Measurements from ENCODE around the gene KICS2.

KICS2 gene

DNA sequence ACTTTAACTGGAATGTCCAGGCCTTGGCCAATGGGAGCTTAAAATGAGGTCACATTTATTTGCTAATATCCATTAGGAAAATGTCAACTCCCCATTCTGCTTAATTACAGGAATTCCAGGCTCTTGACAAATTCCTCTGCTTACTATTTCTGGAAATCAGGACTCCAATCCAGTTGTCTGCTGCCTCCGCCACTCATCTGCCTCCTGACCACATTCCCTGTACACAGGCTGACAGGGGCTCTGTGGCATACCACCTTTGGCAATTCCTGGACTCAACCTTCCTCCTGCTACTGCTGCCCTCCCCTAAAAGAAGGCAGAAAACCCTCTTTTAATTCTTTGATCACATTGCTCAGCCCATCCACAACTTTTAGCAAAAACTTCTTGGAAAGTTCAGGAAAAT, 37.9 kb downstream of the KICS2 start (continued):
- TF ChIP-seq, protein P1, sequence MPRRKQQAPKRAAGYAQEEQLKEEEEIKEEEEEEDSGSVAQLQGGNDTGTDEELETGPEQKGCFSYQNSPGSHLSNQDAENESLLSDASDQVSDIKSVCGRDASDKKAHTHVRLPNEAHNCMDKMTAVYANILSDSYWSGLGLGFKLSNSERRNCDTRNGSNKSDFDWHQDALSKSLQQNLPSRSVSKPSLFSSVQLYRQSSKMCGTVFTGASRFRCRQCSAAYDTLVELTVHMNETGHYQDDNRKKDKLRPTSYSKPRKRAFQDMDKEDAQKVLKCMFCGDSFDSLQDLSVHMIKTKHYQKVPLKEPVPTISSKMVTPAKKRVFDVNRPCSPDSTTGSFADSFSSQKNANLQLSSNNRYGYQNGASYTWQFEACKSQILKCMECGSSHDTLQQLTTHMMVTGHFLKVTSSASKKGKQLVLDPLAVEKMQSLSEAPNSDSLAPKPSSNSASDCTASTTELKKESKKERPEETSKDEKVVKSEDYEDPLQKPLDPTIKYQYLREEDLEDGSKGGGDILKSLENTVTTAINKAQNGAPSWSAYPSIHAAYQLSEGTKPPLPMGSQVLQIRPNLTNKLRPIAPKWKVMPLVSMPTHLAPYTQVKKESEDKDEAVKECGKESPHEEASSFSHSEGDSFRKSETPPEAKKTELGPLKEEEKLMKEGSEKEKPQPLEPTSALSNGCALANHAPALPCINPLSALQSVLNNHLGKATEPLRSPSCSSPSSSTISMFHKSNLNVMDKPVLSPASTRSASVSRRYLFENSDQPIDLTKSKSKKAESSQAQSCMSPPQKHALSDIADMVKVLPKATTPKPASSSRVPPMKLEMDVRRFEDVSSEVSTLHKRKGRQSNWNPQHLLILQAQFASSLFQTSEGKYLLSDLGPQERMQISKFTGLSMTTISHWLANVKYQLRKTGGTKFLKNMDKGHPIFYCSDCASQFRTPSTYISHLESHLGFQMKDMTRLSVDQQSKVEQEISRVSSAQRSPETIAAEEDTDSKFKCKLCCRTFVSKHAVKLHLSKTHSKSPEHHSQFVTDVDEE (CRISPR knock-in tag; IDR thresholded peaks at IDR 0.05): no peak
- TF ChIP-seq ARNTL (CRISPR knock-in tag; IDR thresholded peaks at IDR 0.05; ENCODE audit: borderline replicate concordance, low read depth) (no peak), ZC3H10 (CRISPR knock-in tag; IDR thresholded peaks at IDR 0.05) (no peak), BACH2 (CRISPR knock-in tag; IDR thresholded peaks at IDR 0.05; ENCODE audit: borderline replicate concordance) (no peak), ZFP3 (CRISPR knock-in tag; IDR thresholded peaks at IDR 0.05) (no peak), CREB5 (CRISPR knock-in tag; IDR thresholded peaks at IDR 0.05; ENCODE audit: low read depth) (no peak), ZFP30 (CRISPR knock-in tag; IDR thresholded peaks at IDR 0.05) (no peak)

DNA sequence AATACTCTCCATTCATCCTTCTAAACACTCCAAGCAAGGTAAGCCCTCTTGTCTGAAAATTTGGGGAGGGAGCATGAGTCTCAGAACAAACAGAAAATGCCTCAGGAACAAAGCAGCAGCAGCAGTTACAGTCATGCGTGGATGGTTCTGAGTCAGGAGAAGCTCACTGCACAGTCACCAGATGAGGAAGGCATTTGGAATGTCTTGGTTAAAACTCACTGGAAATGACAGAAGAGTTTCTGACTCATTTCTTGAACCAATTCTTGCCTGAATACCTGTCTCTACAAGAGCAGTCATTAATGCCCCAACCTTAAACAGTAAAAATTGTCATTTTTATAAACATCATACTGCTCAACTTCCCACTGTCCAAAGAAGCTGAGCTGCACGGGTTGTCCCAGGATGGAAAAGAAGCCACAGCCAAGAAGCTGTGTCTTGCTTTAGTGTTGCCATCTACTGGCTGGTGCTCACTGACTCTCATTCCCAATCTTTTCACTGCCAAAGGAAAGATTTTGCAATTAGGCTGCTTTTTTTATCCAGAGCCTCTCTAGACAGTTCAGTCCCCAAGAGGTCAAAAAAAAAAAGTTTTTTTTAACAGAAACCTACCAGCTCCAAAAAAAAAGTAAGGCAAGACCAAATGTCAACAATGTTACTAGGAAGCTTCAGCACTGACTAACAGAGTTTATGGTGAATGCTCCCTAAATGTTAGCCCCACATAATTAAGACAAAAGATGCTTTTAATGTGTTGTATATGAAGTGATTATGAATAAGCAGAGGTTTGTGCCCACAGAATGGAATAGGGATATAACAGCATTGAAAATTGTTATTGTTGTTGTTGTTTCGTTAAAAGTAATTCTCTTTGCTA, 40.4 kb downstream of the KICS2 start:
- TF ChIP-seq PPARA (CRISPR knock-in tag; IDR thresholded peaks at IDR 0.05; ENCODE audit: borderline replicate concordance) (no peak), ZFP3 (CRISPR knock-in tag; IDR thresholded peaks at IDR 0.05) (no peak), ISL1 (CRISPR knock-in tag; IDR thresholded peaks at IDR 0.05) (no peak), ZFP30 (CRISPR knock-in tag; IDR thresholded peaks at IDR 0.05) (no peak), ESRRG (CRISPR knock-in tag; IDR thresholded peaks at IDR 0.05) (no peak), POU6F1 (CRISPR knock-in tag; IDR thresholded peaks at IDR 0.05; ENCODE audit: borderline replicate concordance, low read depth) (no peak), GLIS3 (CRISPR knock-in tag; IDR thresholded peaks at IDR 0.05) (no peak), BACH2 (CRISPR knock-in tag; IDR thresholded peaks at IDR 0.05; ENCODE audit: borderline replicate concordance) (no peak), ZNF70 (CRISPR knock-in tag; IDR thresholded peaks at IDR 0.05) (no peak)
- TF ChIP-seq, protein P2, sequence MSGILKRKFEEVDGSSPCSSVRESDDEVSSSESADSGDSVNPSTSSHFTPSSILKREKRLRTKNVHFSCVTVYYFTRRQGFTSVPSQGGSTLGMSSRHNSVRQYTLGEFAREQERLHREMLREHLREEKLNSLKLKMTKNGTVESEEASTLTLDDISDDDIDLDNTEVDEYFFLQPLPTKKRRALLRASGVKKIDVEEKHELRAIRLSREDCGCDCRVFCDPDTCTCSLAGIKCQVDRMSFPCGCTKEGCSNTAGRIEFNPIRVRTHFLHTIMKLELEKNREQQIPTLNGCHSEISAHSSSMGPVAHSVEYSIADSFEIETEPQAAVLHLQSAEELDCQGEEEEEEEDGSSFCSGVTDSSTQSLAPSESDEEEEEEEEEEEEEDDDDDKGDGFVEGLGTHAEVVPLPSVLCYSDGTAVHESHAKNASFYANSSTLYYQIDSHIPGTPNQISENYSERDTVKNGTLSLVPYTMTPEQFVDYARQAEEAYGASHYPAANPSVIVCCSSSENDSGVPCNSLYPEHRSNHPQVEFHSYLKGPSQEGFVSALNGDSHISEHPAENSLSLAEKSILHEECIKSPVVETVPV (CRISPR knock-in tag; IDR thresholded peaks at IDR 0.05): no peak
- TF ChIP-seq, protein P3, sequence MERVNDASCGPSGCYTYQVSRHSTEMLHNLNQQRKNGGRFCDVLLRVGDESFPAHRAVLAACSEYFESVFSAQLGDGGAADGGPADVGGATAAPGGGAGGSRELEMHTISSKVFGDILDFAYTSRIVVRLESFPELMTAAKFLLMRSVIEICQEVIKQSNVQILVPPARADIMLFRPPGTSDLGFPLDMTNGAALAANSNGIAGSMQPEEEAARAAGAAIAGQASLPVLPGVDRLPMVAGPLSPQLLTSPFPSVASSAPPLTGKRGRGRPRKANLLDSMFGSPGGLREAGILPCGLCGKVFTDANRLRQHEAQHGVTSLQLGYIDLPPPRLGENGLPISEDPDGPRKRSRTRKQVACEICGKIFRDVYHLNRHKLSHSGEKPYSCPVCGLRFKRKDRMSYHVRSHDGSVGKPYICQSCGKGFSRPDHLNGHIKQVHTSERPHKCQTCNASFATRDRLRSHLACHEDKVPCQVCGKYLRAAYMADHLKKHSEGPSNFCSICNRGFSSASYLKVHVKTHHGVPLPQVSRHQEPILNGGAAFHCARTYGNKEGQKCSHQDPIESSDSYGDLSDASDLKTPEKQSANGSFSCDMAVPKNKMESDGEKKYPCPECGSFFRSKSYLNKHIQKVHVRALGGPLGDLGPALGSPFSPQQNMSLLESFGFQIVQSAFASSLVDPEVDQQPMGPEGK (CRISPR knock-in tag; IDR thresholded peaks at IDR 0.05; ENCODE audit: borderline replicate concordance): no peak
- peak; percentile 95 for ATAC-seq

DNA sequence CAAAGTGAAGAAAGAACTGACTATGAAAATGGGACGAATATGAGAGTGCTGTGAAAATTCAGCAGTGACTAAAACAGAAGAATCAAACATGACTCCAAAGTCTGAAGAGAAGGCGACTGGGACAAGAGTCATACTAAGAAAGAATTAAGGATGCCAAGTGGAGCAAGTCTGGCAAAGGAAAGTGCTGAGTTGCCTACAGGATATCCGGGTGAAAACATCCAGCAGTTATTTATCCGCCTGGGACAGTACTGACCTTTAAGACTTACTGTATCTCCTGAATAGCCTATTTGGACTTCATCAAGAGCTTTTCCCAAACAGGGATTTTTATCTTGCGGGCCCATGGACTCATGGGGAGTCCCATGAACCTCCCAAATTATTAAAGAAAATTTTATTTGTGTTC, 41.1 kb downstream of the KICS2 start:
- TF ChIP-seq OSR1 (CRISPR knock-in tag; IDR thresholded peaks at IDR 0.05) (no peak), CSDC2 (CRISPR knock-in tag; IDR thresholded peaks at IDR 0.05) (no peak), ZNF565 (CRISPR knock-in tag; conservative IDR thresholded peaks at IDR 0.05; ENCODE audit: low read depth) (no peak), PPARA (CRISPR knock-in tag; IDR thresholded peaks at IDR 0.05; ENCODE audit: borderline replicate concordance) (no peak), CREB5 (CRISPR knock-in tag; IDR thresholded peaks at IDR 0.05; ENCODE audit: low read depth) (no peak), ISL1 (CRISPR knock-in tag; IDR thresholded peaks at IDR 0.05) (no peak)
- TF ChIP-seq, protein P1 (CRISPR knock-in tag; IDR thresholded peaks at IDR 0.05): no peak
- peak; percentile 73 for ATAC-seq
